Measurements from ENCODE around the gene SP100. TPM values are rescaled to one million over a fixed set of nuclear protein-coding genes. Genes with fewer than 3 reads are reported as not detected.

The SP100 gene
- total and polyA plus RNA-seq, 4 donors, result 56.2 to 128 (median 81.1) TPM

DNA sequence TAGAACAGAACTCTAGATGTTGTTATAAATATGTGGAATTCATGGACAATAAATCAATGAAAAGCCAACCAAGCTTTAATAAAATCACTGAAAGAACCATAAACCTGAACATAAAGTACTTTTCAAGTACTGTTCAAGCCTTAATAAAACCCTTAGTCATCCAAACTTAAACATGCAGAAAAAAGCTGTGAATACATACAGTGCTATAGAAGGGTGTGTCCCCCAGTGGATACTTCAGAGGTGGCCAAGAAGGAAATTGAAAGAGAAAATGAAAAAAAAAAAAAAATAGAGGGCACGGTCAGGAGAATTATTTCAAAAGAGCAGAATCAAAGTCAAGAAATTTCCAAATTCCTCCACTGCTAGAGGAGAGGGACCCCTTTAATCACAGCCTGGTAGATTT is 141.1 kb downstream of the SP100 start:
- no peak for ATAC-seq (ENCODE audit: insufficient read depth, low FRiP score)
- 5 to 35% methylated on average over 1 of the region's 1 CpG for WGBS, 2 donors
- H3K4me3 ChIP-seq, result no peak overlapping the region

GRCh38 chr2:230564805-230565779 is 149.1 kb downstream of the SP100 start:
- 14 to 40% methylated on average over 11 of the region's 11 CpGs for WGBS, 2 donors
- H3K9ac ChIP-seq (ENCODE audit: insufficient read depth in 1 of 2, low read length in 2 of 2), result no peak overlapping the region
- H3K4me3 ChIP-seq, result no peak overlapping the region
- H3K36me3 ChIP-seq (ENCODE audit: control insufficient read depth in 4 of 4, insufficient read depth in 4 of 4, low read length in 4 of 4), result no peaks in the 10 kb centered on the region
- H3K4me1 ChIP-seq (ENCODE audit: control insufficient read depth in 5 of 5, insufficient read depth in 5 of 5, low read length in 5 of 5), result no peaks in the 10 kb centered on the region
- no peak for ATAC-seq (ENCODE audit: insufficient read depth, low FRiP score)
- no peaks in the 10 kb centered on the region for H3K9me3 ChIP-seq (ENCODE audit: control insufficient read depth in 4 of 4, insufficient read depth in 3 of 4, low read length in 3 of 4)
- no peak overlapping the region for H3K27ac ChIP-seq (ENCODE audit: low read depth in 1 of 2, low read length in 1 of 2)
- TF ChIP-seq, protein P1, sequence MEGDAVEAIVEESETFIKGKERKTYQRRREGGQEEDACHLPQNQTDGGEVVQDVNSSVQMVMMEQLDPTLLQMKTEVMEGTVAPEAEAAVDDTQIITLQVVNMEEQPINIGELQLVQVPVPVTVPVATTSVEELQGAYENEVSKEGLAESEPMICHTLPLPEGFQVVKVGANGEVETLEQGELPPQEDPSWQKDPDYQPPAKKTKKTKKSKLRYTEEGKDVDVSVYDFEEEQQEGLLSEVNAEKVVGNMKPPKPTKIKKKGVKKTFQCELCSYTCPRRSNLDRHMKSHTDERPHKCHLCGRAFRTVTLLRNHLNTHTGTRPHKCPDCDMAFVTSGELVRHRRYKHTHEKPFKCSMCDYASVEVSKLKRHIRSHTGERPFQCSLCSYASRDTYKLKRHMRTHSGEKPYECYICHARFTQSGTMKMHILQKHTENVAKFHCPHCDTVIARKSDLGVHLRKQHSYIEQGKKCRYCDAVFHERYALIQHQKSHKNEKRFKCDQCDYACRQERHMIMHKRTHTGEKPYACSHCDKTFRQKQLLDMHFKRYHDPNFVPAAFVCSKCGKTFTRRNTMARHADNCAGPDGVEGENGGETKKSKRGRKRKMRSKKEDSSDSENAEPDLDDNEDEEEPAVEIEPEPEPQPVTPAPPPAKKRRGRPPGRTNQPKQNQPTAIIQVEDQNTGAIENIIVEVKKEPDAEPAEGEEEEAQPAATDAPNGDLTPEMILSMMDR (IDR thresholded peaks at IDR 0.05; ENCODE audit: control extremely low read depth, extremely low read depth), result no peak
- H3K27me3 ChIP-seq (ENCODE audit: control insufficient read depth in 3 of 3, insufficient read depth in 3 of 3, low read length in 2 of 3), result no peaks in the 10 kb centered on the region
- DNase-seq, result peak in 1 of 3 donors; percentile 2

More for the DNA sequence above, 141.1 kb downstream of the SP100 start:
- Histone ChIP-seq H3K9me3 (ENCODE audit: control insufficient read depth in 4 of 4, insufficient read depth in 3 of 4, low read length in 3 of 4) (peaks cover 0 to 4% (median 0%) of the 10 kb centered on the region in 4 donors), H3K27ac (ENCODE audit: low read depth in 1 of 2, low read length in 1 of 2) (no peak overlapping the region), H3K4me1 (ENCODE audit: control insufficient read depth in 5 of 5, insufficient read depth in 5 of 5, low read length in 5 of 5) (no peaks in the 10 kb centered on the region), H3K9ac (ENCODE audit: insufficient read depth in 1 of 2, low read length in 2 of 2) (no peak overlapping the region), H3K36me3 (ENCODE audit: control insufficient read depth in 4 of 4, insufficient read depth in 4 of 4, low read length in 4 of 4) (no peaks in the 10 kb centered on the region), H3K27me3 (ENCODE audit: control insufficient read depth in 3 of 3, insufficient read depth in 3 of 3, low read length in 2 of 3) (no peaks in the 10 kb centered on the region)
- TF ChIP-seq, protein P1 (IDR thresholded peaks at IDR 0.05; ENCODE audit: control extremely low read depth, extremely low read depth), result no peak
- DNase-seq, result no peak

DNA sequence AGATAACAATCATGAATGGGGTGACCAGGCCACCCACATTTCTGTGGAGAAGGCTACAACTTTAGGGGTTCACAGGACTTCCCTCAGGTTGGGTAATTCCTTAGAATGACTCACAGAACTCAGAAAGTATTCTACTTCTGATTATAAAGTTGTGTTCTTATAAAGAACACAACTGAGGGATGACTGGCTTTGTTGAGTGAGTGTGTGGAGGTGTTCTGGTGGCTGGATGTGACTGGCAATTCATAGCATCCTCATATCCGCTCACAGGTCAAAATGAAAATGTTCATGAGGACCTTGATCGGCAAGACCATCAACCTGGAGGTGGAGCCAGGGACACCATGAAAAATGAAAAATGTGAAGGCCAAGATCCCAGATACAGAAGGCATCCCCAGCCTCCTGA is 153.3 kb downstream of the SP100 start:
- WGBS, 2 donors, result 46 to 80% methylated on average over 2 of the region's 2 CpGs
- TF ChIP-seq, protein P1 (IDR thresholded peaks at IDR 0.05; ENCODE audit: control extremely low read depth, extremely low read depth), result no peak
- no peak overlapping the region for H3K27ac ChIP-seq (ENCODE audit: low read depth in 1 of 2, low read length in 1 of 2)
- no peak for ATAC-seq (ENCODE audit: insufficient read depth, low FRiP score)
- no peak overlapping the region for H3K9ac ChIP-seq (ENCODE audit: insufficient read depth in 1 of 2, low read length in 2 of 2)
- no peak overlapping the region for H3K4me3 ChIP-seq
- peaks cover 0 to 13% (median 1%) of the 10 kb centered on the region in 4 donors for H3K9me3 ChIP-seq (ENCODE audit: control insufficient read depth in 4 of 4, insufficient read depth in 3 of 4, low read length in 3 of 4)
- DNase-seq, result no peak
- H3K36me3 ChIP-seq (ENCODE audit: control insufficient read depth in 4 of 4, insufficient read depth in 4 of 4, low read length in 4 of 4), result no peaks in the 10 kb centered on the region
- no peaks in the 10 kb centered on the region for H3K27me3 ChIP-seq (ENCODE audit: control insufficient read depth in 3 of 3, insufficient read depth in 3 of 3, low read length in 2 of 3)
- no peaks in the 10 kb centered on the region for H3K4me1 ChIP-seq (ENCODE audit: control insufficient read depth in 5 of 5, insufficient read depth in 5 of 5, low read length in 5 of 5)

All from lung (tissue), 12 donors.